ENCODE measurements around the gene RPSA. TPM values are rescaled to one million over a fixed set of nuclear protein-coding genes. Genes with fewer than 3 reads are reported as not detected.

Gene RPSA
- total and polyA plus RNA-seq, 5 experiments from 2014 or later: 1,242 to 1,579 (median 1,388) TPM

GRCh38 chr3:39396690-39397089 is 9.8 kb upstream of the RPSA start:
- Mint-ChIP-seq H3K9me3 (no peaks in the 10 kb centered on the region), H3K4me1 (peaks cover 0 to 3% (median 0%) of the 10 kb centered on the region in 4 donors), H3K4me3 (no peak overlapping the region), H3K27me3 (no peaks in the 10 kb centered on the region), H3K36me3 (peaks cover 0 to 90% (median 33%) of the 10 kb centered on the region in 3 donors), H3K27ac (peak overlapping the region in 1 of 10 donors; percentile 48)
- no peak for ATAC-seq
- POLR2A ChIA-PET: no interaction called here
- no peak for DNase-seq

GRCh38 chr3:39398700-39399099 is 7.8 kb upstream of the RPSA start:
- peak overlapping the region in 1 of 10 donors; percentile 83 for H3K27ac Mint-ChIP-seq
- DNase-seq: no peak
- H3K36me3 Mint-ChIP-seq: peaks cover 0 to 72% (median 33%) of the 10 kb centered on the region in 3 donors
- no peaks in the 10 kb centered on the region for H3K4me1 Mint-ChIP-seq
- POLR2A ChIA-PET: no interaction called here
- no peaks in the 10 kb centered on the region for H3K27me3 Mint-ChIP-seq
- H3K4me3 Mint-ChIP-seq: no peak overlapping the region
- no peak for ATAC-seq
- no peaks in the 10 kb centered on the region for H3K9me3 Mint-ChIP-seq

DNA sequence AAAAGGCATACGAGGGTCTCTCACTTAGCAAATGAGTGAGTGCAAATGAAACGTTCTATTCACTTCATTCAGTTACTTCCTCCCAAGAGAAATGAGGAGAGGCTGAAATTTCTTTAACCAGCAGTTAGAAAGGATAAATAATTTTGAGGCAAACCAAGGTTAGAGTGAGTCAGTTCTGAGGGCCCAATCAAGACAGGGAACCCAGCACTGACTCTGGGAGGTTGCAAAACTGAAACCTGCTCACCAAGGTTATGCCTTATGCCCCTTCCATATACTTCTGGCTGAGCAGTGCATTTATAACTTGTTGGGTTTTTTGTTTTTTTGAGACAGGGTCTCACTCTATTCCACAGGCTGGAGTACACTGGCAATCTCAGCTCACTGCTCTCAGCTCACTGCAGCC is 4.5 kb upstream of the RPSA start:
- H3K27ac Mint-ChIP-seq: peak overlapping the region in 3 of 10 donors; percentile 27 to 47 (median 32)
- POLR2A ChIA-PET: interaction anchor here (0.6 kb wide), 1 partner anchor 14 kb away, joined by 5 read pairs; no protein-coding TSS in a partner anchor

GRCh38 chr3:39404943-39405686 is 1.4 kb upstream of the RPSA start:
- Mint-ChIP-seq H3K27me3 (peaks cover 0 to 3% (median 0%) of the 10 kb centered on the region in 5 donors), H3K27ac (peak overlapping the region in 7 of 10 donors; percentile 87 to 99 (median 95)), H3K36me3 (peaks cover 5 to 41% (median 9%) of the 10 kb centered on the region in 3 donors), H3K4me1 (peaks cover 17 to 41% (median 35%) of the 10 kb centered on the region in 4 donors), H3K4me3 (peak overlapping the region in 2 of 10 donors; percentile 34 to 90), H3K9me3 (no peaks in the 10 kb centered on the region)
- DNase-seq: no peak
- no peak for ATAC-seq
- POLR2A ChIA-PET: interaction anchor here (0.7 to 6.0 kb wide), 3 partner anchors 15 to 37 kb away, joined by 3 to 67 read pairs (median 6); partner anchors contain the start of gene SLC25A38

More for the DNA sequence above, 4.5 kb upstream of the RPSA start:
- DNase-seq (no peak), ATAC-seq (no peak)
- Mint-ChIP-seq H3K36me3 (peaks cover 0 to 43% (median 18%) of the 10 kb centered on the region in 3 donors), H3K27me3 (peaks cover 0 to 3% (median 0%) of the 10 kb centered on the region in 5 donors), H3K4me1 (peaks cover 5 to 10% (median 8%) of the 10 kb centered on the region in 4 donors), H3K4me3 (no peak overlapping the region), H3K9me3 (no peaks in the 10 kb centered on the region)

- Mint-ChIP-seq H3K27me3 (peaks cover 0 to 3% (median 0%) of the 10 kb centered on the region in 5 donors), H3K36me3 (peaks cover 5 to 42% (median 13%) of the 10 kb centered on the region in 3 donors), H3K4me3 (peak overlapping the region; percentile 87 to 98 (median 92)), H3K9me3 (no peaks in the 10 kb centered on the region), H3K4me1 (peaks cover 20 to 47% (median 41%) of the 10 kb centered on the region in 4 donors), H3K27ac (peak overlapping the region; percentile 88 to 99 (median 96))
- no peak for DNase-seq
- ATAC-seq: no peak
- POLR2A ChIA-PET: interaction anchor here (0.7 to 6.0 kb wide), 10 partner anchors 10 to 42 kb away, joined by 3 to 67 read pairs (median 4); partner anchors contain the start of gene SLC25A38
These were observed 693 bp upstream of the RPSA start for GRCh38 chr3:39405687-39406367.

GRCh38 chr3:39407259-39407629 is 724 bp downstream of the RPSA start:
- H3K4me1 Mint-ChIP-seq: peaks cover 24 to 57% (median 50%) of the 10 kb centered on the region in 4 donors
- peaks cover 0 to 3% (median 0%) of the 10 kb centered on the region in 5 donors for H3K27me3 Mint-ChIP-seq

DNA sequence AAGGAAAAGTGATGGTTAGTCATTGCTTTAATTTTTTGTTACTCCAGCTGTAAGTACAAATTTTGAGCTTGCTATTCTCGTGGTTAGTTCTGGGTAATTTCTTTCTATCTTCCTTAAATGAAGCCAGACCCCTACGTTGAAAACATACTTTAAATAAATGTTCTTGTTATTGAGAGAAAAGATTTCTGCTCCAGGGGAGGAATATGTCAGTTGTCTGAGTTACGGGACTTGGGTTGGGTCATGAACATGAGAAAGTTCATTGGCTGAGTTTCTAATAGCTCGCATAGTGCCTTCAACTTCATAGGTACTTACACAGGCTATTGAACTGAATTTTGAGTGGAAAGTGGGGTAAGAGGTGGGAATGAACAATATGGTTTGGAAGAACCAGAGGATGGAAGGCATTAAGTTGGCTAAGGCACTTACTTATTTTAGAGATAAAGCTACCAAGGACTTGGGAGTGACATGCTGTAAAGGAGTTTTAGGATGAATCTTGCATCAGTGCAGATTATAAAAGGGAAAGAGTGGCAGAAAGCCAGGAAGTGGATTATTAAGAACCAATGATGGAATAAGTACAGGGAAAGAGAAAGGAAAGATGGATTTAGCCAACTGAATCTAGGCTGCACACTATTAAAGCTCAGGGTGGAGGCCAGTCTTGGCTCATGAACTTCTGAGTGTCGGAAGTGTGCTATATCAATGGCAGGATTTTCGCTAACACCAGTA is 1.4 kb downstream of the RPSA start:
- peak overlapping the region; percentile 61 to 98 (median 96) for H3K27ac Mint-ChIP-seq
- no peaks in the 10 kb centered on the region for H3K9me3 Mint-ChIP-seq
- peak overlapping the region; percentile 87 to 98 (median 92) for H3K4me3 Mint-ChIP-seq
- ATAC-seq (no peak), DNase-seq (no peak)
- POLR2A ChIA-PET: interaction anchor here (1.2 to 6.0 kb wide), 3 partner anchors 8 to 32 kb away, joined by 3 to 67 read pairs (median 29); partner anchors contain the start of gene SLC25A38
- peaks cover 10 to 56% (median 24%) of the 10 kb centered on the region in 3 donors for H3K36me3 Mint-ChIP-seq
- H3K4me1 Mint-ChIP-seq: peaks cover 29 to 60% (median 50%) of the 10 kb centered on the region in 4 donors
- H3K27me3 Mint-ChIP-seq: peaks cover 0 to 3% (median 0%) of the 10 kb centered on the region in 5 donors

More at GRCh38 chr3:39407259-39407629, 724 bp downstream of the RPSA start:
- H3K36me3 Mint-ChIP-seq: peaks cover 10 to 49% (median 24%) of the 10 kb centered on the region in 3 donors
- peak overlapping the region; percentile 87 to 98 (median 92) for H3K4me3 Mint-ChIP-seq
- POLR2A ChIA-PET: interaction anchor here (0.6 to 6.0 kb wide), 11 partner anchors 9 to 1270 kb away, joined by 3 to 67 read pairs (median 3); partner anchors contain the start of genes ACAA1, GORASP1, SLC25A38 and TTC21A
- peak overlapping the region; percentile 88 to 99 (median 96) for H3K27ac Mint-ChIP-seq
- no peak for ATAC-seq
- H3K9me3 Mint-ChIP-seq: no peaks in the 10 kb centered on the region
- no peak for DNase-seq

- Mint-ChIP-seq H3K27ac (peak overlapping the region in 9 of 10 donors; percentile 19 to 97 (median 94)), H3K4me3 (peak overlapping the region; percentile 38 to 98 (median 90)), H3K36me3 (peaks cover 10 to 64% (median 28%) of the 10 kb centered on the region in 3 donors), H3K27me3 (peaks cover 0 to 3% (median 0%) of the 10 kb centered on the region in 5 donors), H3K9me3 (no peaks in the 10 kb centered on the region), H3K4me1 (peaks cover 30 to 60% (median 50%) of the 10 kb centered on the region in 4 donors)
- ATAC-seq (no peak), DNase-seq (peak in 1 of 10 donors; percentile 19)
- POLR2A ChIA-PET: interaction anchor here (1.2 to 6.0 kb wide), 3 partner anchors 8 to 31 kb away, joined by 3 to 67 read pairs (median 29); partner anchors contain the start of gene SLC25A38
These were observed 2.2 kb downstream of the RPSA start for GRCh38 chr3:39408493-39409372.

- Mint-ChIP-seq H3K27ac (peak overlapping the region in 9 of 10 donors; percentile 46 to 97 (median 70)), H3K36me3 (peaks cover 10 to 72% (median 28%) of the 10 kb centered on the region in 3 donors), H3K4me3 (peak overlapping the region; percentile 22 to 97 (median 64)), H3K27me3 (peaks cover 0 to 3% (median 0%) of the 10 kb centered on the region in 5 donors), H3K4me1 (peaks cover 33 to 60% (median 51%) of the 10 kb centered on the region in 4 donors), H3K9me3 (no peaks in the 10 kb centered on the region)
- POLR2A ChIA-PET: interaction anchor here (6.0 kb wide), 1 partner anchor 23 kb away, joined by 67 read pairs; the partner anchor contains the start of gene SLC25A38
- no peak for ATAC-seq
- DNase-seq: no peak
These were observed 3.1 kb downstream of the RPSA start for GRCh38 chr3:39409514-39410136.

DNA sequence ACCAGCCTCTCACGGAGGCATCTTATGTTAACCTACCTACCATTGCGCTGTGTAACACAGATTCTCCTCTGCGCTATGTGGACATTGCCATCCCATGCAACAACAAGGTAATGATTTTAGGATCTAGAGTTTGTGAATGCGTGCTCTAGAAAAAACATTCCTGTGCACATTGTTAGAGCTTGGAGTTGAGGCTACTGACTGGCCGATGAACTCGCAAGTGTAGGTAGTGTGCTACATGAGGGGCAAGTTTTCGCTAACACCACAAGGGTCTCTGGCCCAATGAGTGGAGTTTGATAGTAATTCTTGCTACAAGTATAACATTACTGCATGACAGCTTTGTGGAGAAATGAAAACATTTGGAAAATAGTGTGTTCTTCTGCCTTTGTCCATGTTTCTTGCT is 4.4 kb downstream of the RPSA start:
- peak overlapping the region in 4 of 10 donors; percentile 7 to 82 (median 37) for H3K27ac Mint-ChIP-seq
- ATAC-seq (no peak), DNase-seq (no peak)
- peaks cover 0 to 3% (median 0%) of the 10 kb centered on the region in 5 donors for H3K27me3 Mint-ChIP-seq
- no peaks in the 10 kb centered on the region for H3K9me3 Mint-ChIP-seq
- H3K4me3 Mint-ChIP-seq: no peak overlapping the region
- POLR2A ChIA-PET: interaction anchor here (6.0 kb wide), 1 partner anchor 25 kb away, joined by 67 read pairs; the partner anchor contains the start of gene SLC25A38
- peaks cover 35 to 59% (median 52%) of the 10 kb centered on the region in 4 donors for H3K4me1 Mint-ChIP-seq
- peaks cover 10 to 77% (median 30%) of the 10 kb centered on the region in 3 donors for H3K36me3 Mint-ChIP-seq
